GM13977 (cell line): ENCODE measurements around the gene EHMT1.
"Not testable (repeated sequence)": the region's sequence is repeated elsewhere in the genome, so short reads cannot be mapped to it uniquely, and the experiment has no call there.

Experiments used
- DNase-seq: peaks from one replicate; pipeline ENCODE4 v3.0.0; 2012; ENCODE audit warnings: low spot score
- CTCF ChIP-seq: IDR thresholded peaks from 2 replicates; pipeline ENCODE4 v1.5.1; 2012; ENCODE audit warnings: mild to moderate bottlenecking, control low read depth; ENCODE audit not compliant: insufficient read depth; ENCODE audit errors: extremely low read depth, missing control alignments
- in situ Hi-C: fragments of 300-500 bp; cut with MboI; formaldehyde crosslinking; loops from one replicate; pipeline ENCODE4 v1.12.0; 2022; ENCODE audit warnings: low sequenced_read_pairs, low pct_unique_long_range_greater_than_20kb, mixed read lengths, inconsistent platforms; ENCODE audit not compliant: unreplicated experiment

Gene EHMT1

GRCh38 chr9:137801023-137801319, 182.2 kb downstream of the EHMT1 start:
- in situ Hi-C loops = no loop called here
- no peak for DNase-seq
- no peak for TF ChIP-seq CTCF

- no peak for TF ChIP-seq CTCF
- in situ Hi-C loops = no loop called here
- DNase-seq = no peak
Observed at GRCh38 chr9:137802021-137802420, 183.2 kb downstream of the EHMT1 start.

GRCh38 chr9:137802521-137803243, 183.9 kb downstream of the EHMT1 start:
- DNase-seq = no peak
- no peak for TF ChIP-seq CTCF
- in situ Hi-C loops = no loop called here

GRCh38 chr9:137804908-137805630, 186.3 kb downstream of the EHMT1 start:
- no peak for DNase-seq
- TF ChIP-seq CTCF = no peak
- in situ Hi-C loops = no loop called here

- in situ Hi-C loops = no loop called here
- no peak for DNase-seq
- TF ChIP-seq CTCF = no peak
Observed at GRCh38 chr9:137807721-137808703, 189.2 kb downstream of the EHMT1 start.

- no peak for TF ChIP-seq CTCF
- in situ Hi-C loops = no loop called here
- DNase-seq = peak; percentile 82
Observed at GRCh38 chr9:137809040-137809576, 190.3 kb downstream of the EHMT1 start.

- in situ Hi-C loops, DNase-seq: not testable (repeated sequence)
Observed at GRCh38 chr9:137809726-137810450, 191.1 kb downstream of the EHMT1 start.
